Chondrocyte (in vitro differentiated cells): ENCODE results near the gene CPZ. TPM values are rescaled to one million over a fixed set of nuclear protein-coding genes. Genes with fewer than 3 reads are reported as not detected.
A peak's percentile ranks its signal among the peaks of the same experiment; 100 is the strongest.

Experiments
- DNase-seq: peaks from one replicate; pipeline ENCODE4 v3.0.0; 2021; ENCODE audit warnings: mixed read lengths, low spot score
- H3K27ac Mint-ChIP-seq: one replicate; pipeline ENCODE4 v1.8.0; 2021; ENCODE audit warnings: mild to moderate bottlenecking, moderate library complexity, mixed read lengths; ENCODE audit not compliant: unreplicated experiment
- H3K27me3 Mint-ChIP-seq: 2 replicates; pipeline ENCODE4 v1.8.0; 2021; ENCODE audit warnings: low read depth, mixed read lengths
- H3K36me3 Mint-ChIP-seq: 2 replicates; pipeline ENCODE4 v1.8.0; 2021; ENCODE audit warnings: low read depth, mixed read lengths
- H3K4me1 Mint-ChIP-seq: 2 replicates; pipeline ENCODE4 v1.8.0; 2021; ENCODE audit warnings: low read depth, mild to moderate bottlenecking, mixed read lengths
- H3K4me3 Mint-ChIP-seq: one replicate; pipeline ENCODE4 v1.8.0; 2021; ENCODE audit warnings: mild to moderate bottlenecking, moderate library complexity, mixed read lengths; ENCODE audit not compliant: unreplicated experiment
- H3K9me3 Mint-ChIP-seq: 2 replicates; pipeline ENCODE4 v1.8.0; 2021; ENCODE audit warnings: low read depth, mixed read lengths
- total RNA-seq: library from RNA; stranded (reverse); gene quantifications from 3 replicates; pipeline ENCODE4 v1.2.1, GENCODE V29; 2021
- TF ChIP-seq, protein P1 (sequence below): fragments of 200-600 bp; sonication (generic); IDR thresholded peaks from 2 replicates; pipeline ENCODE4 v1.5.0; 2021; ENCODE audit warnings: antibody characterized with exemption, mild to moderate bottlenecking, moderate library complexity

CPZ gene
- total RNA-seq, 1 donor from 2014 or later, result 9.5 TPM

DNA sequence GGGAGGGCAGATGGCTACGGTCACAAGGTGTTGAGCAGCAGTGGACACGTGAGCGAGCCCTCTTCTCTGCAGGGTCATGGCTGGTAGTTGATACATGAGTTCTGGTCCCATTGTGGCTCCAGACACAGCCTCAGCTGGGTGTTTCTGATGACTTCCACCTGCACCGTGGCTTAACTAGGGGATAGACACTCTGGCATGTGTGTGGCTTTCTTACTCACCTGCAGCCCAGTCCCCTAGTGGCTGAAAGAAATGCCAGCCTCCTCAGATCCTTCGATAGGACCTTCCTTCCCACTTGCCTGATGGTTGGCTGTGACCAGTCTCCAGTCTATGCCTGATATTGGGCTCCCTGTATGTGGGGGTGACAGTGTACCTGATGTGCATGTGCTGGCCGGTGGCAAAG, 7.4 kb upstream of the CPZ start:
- Mint-ChIP-seq H3K4me3 (no peak overlapping the region), H3K4me1 (peaks cover 4% of the 10 kb centered on the region), H3K27ac (no peak overlapping the region), H3K9me3 (no peaks in the 10 kb centered on the region), H3K36me3 (no peaks in the 10 kb centered on the region), H3K27me3 (peaks cover 39% of the 10 kb centered on the region)
- no peak for DNase-seq
- TF ChIP-seq, protein P1, sequence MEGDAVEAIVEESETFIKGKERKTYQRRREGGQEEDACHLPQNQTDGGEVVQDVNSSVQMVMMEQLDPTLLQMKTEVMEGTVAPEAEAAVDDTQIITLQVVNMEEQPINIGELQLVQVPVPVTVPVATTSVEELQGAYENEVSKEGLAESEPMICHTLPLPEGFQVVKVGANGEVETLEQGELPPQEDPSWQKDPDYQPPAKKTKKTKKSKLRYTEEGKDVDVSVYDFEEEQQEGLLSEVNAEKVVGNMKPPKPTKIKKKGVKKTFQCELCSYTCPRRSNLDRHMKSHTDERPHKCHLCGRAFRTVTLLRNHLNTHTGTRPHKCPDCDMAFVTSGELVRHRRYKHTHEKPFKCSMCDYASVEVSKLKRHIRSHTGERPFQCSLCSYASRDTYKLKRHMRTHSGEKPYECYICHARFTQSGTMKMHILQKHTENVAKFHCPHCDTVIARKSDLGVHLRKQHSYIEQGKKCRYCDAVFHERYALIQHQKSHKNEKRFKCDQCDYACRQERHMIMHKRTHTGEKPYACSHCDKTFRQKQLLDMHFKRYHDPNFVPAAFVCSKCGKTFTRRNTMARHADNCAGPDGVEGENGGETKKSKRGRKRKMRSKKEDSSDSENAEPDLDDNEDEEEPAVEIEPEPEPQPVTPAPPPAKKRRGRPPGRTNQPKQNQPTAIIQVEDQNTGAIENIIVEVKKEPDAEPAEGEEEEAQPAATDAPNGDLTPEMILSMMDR, result no peak

DNA sequence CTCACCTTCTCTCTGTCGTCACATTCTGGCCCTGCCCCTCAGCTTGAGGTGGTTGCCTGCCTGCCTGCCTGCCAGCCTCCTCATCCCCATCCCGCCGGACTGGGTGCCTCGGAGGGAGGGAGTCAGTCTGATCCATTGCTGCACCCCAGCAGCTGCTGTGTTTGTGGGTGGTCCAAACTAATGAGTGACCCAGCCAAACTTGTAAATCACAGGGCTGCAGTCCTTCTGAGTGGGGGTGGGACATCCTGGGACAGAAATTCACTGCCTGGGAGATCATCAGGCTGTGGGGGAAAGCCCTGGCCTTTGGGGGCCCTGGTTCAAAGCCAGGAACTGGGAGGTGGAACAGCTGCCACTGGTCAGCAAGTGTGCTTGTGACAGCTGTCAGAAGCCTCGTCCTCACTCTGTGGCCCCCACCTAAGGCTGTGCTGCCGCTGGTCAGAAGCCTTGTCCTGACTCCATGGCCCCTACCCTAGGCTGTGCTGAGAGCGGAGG, 6.8 kb upstream of the CPZ start:
- no peak for DNase-seq
- H3K27ac Mint-ChIP-seq, result no peak overlapping the region
- H3K4me1 Mint-ChIP-seq, result peaks cover 10% of the 10 kb centered on the region
- no peaks in the 10 kb centered on the region for H3K36me3 Mint-ChIP-seq
- TF ChIP-seq, protein P1, result no peak
- H3K4me3 Mint-ChIP-seq, result no peak overlapping the region
- H3K27me3 Mint-ChIP-seq, result peaks cover 38% of the 10 kb centered on the region
- H3K9me3 Mint-ChIP-seq, result no peaks in the 10 kb centered on the region

DNA sequence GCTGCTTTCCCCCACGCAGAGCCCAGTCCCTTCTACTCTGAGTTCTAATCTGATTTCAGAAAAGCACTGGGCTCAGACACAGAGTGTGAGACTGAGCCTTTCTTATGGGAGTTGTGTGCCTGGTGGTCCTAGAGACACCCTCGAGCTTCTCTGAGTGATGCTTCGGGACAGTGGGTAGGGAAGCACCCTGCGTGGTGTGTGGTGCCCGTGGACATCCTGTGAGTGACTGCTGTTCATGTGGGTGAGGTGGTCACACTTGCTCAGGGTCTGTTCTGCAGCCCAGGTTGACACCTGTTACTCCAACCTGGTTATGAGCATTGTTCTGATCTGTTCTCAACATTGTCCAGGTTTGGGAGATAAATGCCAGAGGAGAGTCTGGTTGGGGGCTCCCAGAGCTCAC, 6.3 kb upstream of the CPZ start:
- H3K4me3 Mint-ChIP-seq, result no peak overlapping the region
- no peak overlapping the region for H3K27ac Mint-ChIP-seq
- no peaks in the 10 kb centered on the region for H3K36me3 Mint-ChIP-seq
- H3K9me3 Mint-ChIP-seq, result no peaks in the 10 kb centered on the region
- H3K27me3 Mint-ChIP-seq, result peaks cover 36% of the 10 kb centered on the region
- TF ChIP-seq, protein P1, result no peak
- DNase-seq, result no peak
- H3K4me1 Mint-ChIP-seq, result peaks cover 10% of the 10 kb centered on the region

DNA sequence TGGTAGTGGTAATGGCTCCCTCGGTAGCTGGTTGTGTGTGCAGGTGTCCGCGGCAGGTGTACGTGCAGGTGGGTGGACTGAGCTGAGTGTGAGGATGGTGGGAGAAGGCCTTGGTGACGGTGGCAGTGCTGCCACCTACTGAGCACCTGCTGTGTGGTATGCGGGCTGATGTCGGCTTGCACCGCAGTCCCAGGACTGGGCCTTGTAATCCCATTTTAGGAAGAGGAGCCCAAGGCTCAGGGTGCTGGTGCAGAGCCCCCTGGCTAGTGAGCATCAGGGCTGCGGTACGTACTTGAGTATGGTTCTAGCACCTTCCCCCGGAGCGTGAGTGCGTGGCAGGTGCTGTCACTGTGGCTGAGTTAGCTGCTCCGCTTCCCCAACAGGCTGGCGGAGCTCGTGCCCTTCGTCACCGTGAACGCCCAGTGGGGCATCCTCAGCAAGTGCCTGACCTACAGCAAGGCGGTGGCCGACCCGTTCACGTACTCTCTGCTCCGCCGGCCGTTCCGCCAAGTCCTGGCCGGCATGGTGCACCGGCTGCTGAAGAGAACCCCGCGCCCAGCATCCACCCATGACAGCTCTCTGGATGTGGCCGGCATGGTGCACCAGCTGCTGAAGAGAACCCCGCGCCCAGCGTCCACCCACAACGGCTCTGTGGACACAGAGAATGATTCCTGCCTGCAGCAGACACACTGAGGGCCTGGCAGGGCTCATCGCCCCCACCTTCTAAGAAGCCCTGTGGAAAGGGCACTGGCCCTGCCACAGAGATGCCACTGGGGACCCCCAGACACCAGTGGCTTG, 5.7 kb upstream of the CPZ start:
- Mint-ChIP-seq H3K4me1 (peaks cover 10% of the 10 kb centered on the region), H3K9me3 (no peaks in the 10 kb centered on the region), H3K27me3 (peaks cover 36% of the 10 kb centered on the region), H3K4me3 (no peak overlapping the region), H3K27ac (no peak overlapping the region), H3K36me3 (no peaks in the 10 kb centered on the region)
- TF ChIP-seq, protein P1, result peak; percentile 33
- DNase-seq, result no peak

DNA sequence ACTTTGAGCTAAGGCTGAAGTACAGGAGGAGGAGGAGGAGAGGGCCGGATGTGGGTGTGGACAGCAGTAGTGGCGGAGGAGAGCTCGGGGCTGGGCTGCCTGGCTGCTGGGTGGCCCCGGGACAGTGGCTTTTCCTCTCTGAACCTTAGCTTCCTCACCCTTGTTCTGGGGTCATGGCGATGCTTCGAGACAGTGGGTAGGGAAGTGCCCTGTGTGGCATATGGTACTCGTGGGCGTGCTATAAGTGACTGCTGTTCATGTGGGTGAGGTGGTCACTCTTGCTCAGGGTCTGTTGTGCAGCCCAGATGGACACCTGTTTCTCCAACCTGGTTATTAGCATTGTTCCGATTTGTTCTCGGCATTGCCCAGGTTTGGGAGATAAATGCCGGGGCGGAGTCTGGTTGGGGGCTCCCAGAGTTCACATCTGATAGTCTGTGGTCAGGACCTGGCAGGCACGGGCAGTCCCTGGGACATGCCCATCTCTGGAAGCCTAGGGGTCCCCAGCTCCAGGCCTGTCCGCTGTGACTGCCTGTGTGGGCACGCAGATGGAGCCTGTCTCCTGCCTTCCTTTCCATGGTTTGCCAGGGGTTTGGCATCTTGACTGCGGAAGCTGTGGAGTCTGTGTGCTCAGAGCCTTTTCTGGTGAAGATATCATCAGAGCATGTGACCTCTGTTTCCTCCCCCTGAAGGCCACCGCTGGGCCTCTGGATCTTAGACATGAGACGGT, 4.9 kb upstream of the CPZ start:
- H3K27me3 Mint-ChIP-seq, result peaks cover 29% of the 10 kb centered on the region
- peaks cover 10% of the 10 kb centered on the region for H3K4me1 Mint-ChIP-seq
- no peak overlapping the region for H3K27ac Mint-ChIP-seq

More for the DNA sequence above, 4.9 kb upstream of the CPZ start:
- DNase-seq, result no peak
- H3K9me3 Mint-ChIP-seq, result no peaks in the 10 kb centered on the region
- H3K36me3 Mint-ChIP-seq, result no peaks in the 10 kb centered on the region
- TF ChIP-seq, protein P1, result no peak
- no peak overlapping the region for H3K4me3 Mint-ChIP-seq
